ENCODE results near the gene DLGAP1. TPM values are rescaled to one million over a fixed set of nuclear protein-coding genes. Genes with fewer than 3 reads are reported as not detected.

Gene DLGAP1
- total RNA-seq, 1 donor from 2014 or later: 7.7 TPM

DNA sequence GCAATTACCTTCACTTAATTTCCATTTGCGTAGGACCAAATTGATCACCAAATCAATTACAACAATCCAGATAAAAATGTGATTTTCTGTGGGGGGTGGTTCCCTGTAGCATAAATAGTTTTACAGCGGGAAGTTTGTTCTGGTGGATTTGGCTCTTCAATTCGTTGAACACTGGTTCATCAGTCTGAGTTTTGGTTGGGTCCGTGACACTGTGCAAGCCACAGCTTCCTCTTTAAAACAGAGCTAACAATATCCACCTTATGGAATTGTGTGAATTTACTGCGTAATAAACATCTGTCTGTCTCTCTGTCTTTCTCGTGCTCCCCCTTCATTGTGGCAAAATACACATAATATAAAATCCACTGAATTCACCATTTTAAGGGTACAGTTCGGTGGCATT, 694.4 kb downstream of the DLGAP1 start:
- Mint-ChIP-seq H3K4me3 (ENCODE audit: unreplicated experiment) (no peak overlapping the region), H3K36me3 (ENCODE audit: low read depth) (peaks cover 4% of the 10 kb centered on the region)

GRCh38 chr18:3759099-3759498, 696.0 kb downstream of the DLGAP1 start:
- Mint-ChIP-seq H3K4me3 (ENCODE audit: unreplicated experiment) (no peak overlapping the region), H3K36me3 (ENCODE audit: low read depth) (peaks cover 2% of the 10 kb centered on the region), H3K27me3 (ENCODE audit: low read depth) (no peaks in the 10 kb centered on the region), H3K9me3 (ENCODE audit: low read depth) (peaks cover 18% of the 10 kb centered on the region), H3K27ac (ENCODE audit: unreplicated experiment) (no peak overlapping the region), H3K4me1 (ENCODE audit: low read depth) (no peaks in the 10 kb centered on the region)
- no peak for DNase-seq (ENCODE audit: low spot score)
- TF ChIP-seq, protein P1, sequence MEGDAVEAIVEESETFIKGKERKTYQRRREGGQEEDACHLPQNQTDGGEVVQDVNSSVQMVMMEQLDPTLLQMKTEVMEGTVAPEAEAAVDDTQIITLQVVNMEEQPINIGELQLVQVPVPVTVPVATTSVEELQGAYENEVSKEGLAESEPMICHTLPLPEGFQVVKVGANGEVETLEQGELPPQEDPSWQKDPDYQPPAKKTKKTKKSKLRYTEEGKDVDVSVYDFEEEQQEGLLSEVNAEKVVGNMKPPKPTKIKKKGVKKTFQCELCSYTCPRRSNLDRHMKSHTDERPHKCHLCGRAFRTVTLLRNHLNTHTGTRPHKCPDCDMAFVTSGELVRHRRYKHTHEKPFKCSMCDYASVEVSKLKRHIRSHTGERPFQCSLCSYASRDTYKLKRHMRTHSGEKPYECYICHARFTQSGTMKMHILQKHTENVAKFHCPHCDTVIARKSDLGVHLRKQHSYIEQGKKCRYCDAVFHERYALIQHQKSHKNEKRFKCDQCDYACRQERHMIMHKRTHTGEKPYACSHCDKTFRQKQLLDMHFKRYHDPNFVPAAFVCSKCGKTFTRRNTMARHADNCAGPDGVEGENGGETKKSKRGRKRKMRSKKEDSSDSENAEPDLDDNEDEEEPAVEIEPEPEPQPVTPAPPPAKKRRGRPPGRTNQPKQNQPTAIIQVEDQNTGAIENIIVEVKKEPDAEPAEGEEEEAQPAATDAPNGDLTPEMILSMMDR (IDR thresholded peaks at IDR 0.05): no peak

More for the DNA sequence above, 694.4 kb downstream of the DLGAP1 start:
- TF ChIP-seq, protein P1 (IDR thresholded peaks at IDR 0.05): no peak
- H3K4me1 Mint-ChIP-seq (ENCODE audit: low read depth): no peaks in the 10 kb centered on the region
- no peak overlapping the region for H3K27ac Mint-ChIP-seq (ENCODE audit: unreplicated experiment)
- H3K27me3 Mint-ChIP-seq (ENCODE audit: low read depth): no peaks in the 10 kb centered on the region
- DNase-seq (ENCODE audit: low spot score): no peak
- peaks cover 23% of the 10 kb centered on the region for H3K9me3 Mint-ChIP-seq (ENCODE audit: low read depth)

- Mint-ChIP-seq H3K27ac (ENCODE audit: unreplicated experiment) (no peak overlapping the region), H3K36me3 (ENCODE audit: low read depth) (peaks cover 2% of the 10 kb centered on the region), H3K9me3 (ENCODE audit: low read depth) (peaks cover 17% of the 10 kb centered on the region), H3K4me1 (ENCODE audit: low read depth) (no peaks in the 10 kb centered on the region), H3K27me3 (ENCODE audit: low read depth) (no peaks in the 10 kb centered on the region), H3K4me3 (ENCODE audit: unreplicated experiment) (no peak overlapping the region)
- TF ChIP-seq, protein P1 (IDR thresholded peaks at IDR 0.05): no peak
- no peak for DNase-seq (ENCODE audit: low spot score)
Observed at GRCh38 chr18:3758531-3758930, 696.6 kb downstream of the DLGAP1 start.

DNA sequence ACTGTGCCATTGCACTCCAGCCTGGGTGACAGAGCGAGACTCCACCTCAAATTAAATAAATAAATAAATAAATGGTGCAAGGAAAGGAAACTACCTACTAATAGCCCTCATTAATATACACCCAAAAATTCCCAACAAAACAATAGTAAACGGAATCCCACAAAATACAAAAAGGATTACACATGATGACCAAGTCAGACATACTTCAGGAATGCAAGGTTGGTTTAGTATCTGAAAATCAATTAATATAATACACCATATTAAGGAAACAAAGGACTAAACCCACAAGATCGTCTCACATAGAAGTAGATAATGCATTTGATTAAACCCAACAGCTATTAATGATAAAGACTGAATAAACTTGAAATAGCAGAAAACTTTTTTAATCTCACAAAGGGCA, 697.7 kb downstream of the DLGAP1 start:
- no peak for DNase-seq (ENCODE audit: low spot score)
- TF ChIP-seq, protein P1 (IDR thresholded peaks at IDR 0.05): no peak
- Mint-ChIP-seq H3K9me3 (ENCODE audit: low read depth) (peaks cover 17% of the 10 kb centered on the region), H3K4me1 (ENCODE audit: low read depth) (no peaks in the 10 kb centered on the region), H3K27ac (ENCODE audit: unreplicated experiment) (no peak overlapping the region), H3K27me3 (ENCODE audit: low read depth) (no peaks in the 10 kb centered on the region), H3K36me3 (ENCODE audit: low read depth) (peaks cover 2% of the 10 kb centered on the region), H3K4me3 (ENCODE audit: unreplicated experiment) (no peak overlapping the region)

DNA sequence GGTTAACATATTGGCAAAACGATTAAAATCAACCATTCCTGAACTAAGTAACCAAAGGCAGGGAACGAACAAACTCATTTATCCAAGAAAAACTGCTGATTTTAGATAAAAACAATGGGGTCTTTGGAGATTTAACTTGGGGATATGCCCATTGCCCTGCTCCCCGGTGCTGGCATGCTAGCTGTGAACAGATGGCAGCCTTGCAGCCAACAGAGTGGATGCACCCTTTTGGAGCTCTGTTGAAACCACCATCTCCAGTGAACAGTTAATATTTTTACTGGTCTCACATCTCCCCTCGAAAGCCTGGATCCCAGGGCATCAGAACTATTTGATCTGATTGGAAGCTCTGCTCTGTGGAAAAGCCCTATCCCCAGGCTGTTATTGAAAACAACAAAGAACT, 702.0 kb downstream of the DLGAP1 start:
- Mint-ChIP-seq H3K4me3 (ENCODE audit: unreplicated experiment) (no peak overlapping the region), H3K9me3 (ENCODE audit: low read depth) (peaks cover 14% of the 10 kb centered on the region), H3K36me3 (ENCODE audit: low read depth) (peaks cover 2% of the 10 kb centered on the region), H3K4me1 (ENCODE audit: low read depth) (no peaks in the 10 kb centered on the region), H3K27me3 (ENCODE audit: low read depth) (peaks cover 2% of the 10 kb centered on the region), H3K27ac (ENCODE audit: unreplicated experiment) (no peak overlapping the region)
- TF ChIP-seq, protein P1 (IDR thresholded peaks at IDR 0.05): no peak
- DNase-seq (ENCODE audit: low spot score): no peak
